IPS DF 6.9 (cell line): ENCODE results near the gene CNN3.

Experiments used
- DNase-seq: peaks from one replicate; pipeline ENCODE4 v3.0.0-alpha.2; 2013; ENCODE audit warnings: low read depth, low spot score
- H3K27ac ChIP-seq: one replicate; pipeline ENCODE4 v1.5.1; 2013; ENCODE audit warnings: low read length, control low read depth
- H3K27me3 ChIP-seq: 2 replicates; pipeline ENCODE4 v1.6.1; 2013; ENCODE audit warnings: mild to moderate bottlenecking, low read length; ENCODE audit not compliant: control insufficient read depth, insufficient read depth
- H3K36me3 ChIP-seq: 2 replicates; pipeline ENCODE4 v1.6.1; 2013; ENCODE audit warnings: low read length; ENCODE audit not compliant: control insufficient read depth, insufficient read depth
- H3K4me1 ChIP-seq: 2 replicates; pipeline ENCODE4 v1.6.1; 2013; ENCODE audit warnings: low read length; ENCODE audit not compliant: control insufficient read depth, insufficient read depth
- H3K4me3 ChIP-seq: 2 replicates; pipeline ENCODE4 v1.5.1; 2013; ENCODE audit warnings: mild to moderate bottlenecking, low read length
- H3K9me3 ChIP-seq: 2 replicates; pipeline ENCODE4 v1.6.1; 2013; ENCODE audit warnings: low read length, inconsistent platforms; ENCODE audit not compliant: control insufficient read depth, insufficient read depth
- WGBS: extraction: QIAGEN DNeasy Blood & Tissue Kit; methylation state at CpG from one replicate; pipeline ENCODE4 v1.1.7; 2013; ENCODE audit warnings: mixed read lengths, missing lambda C conversion rate; ENCODE audit not compliant: insufficient read length, insufficient coverage; 5-methylcytosine and 5-hydroxymethylcytosine counted together

Gene CNN3

DNA sequence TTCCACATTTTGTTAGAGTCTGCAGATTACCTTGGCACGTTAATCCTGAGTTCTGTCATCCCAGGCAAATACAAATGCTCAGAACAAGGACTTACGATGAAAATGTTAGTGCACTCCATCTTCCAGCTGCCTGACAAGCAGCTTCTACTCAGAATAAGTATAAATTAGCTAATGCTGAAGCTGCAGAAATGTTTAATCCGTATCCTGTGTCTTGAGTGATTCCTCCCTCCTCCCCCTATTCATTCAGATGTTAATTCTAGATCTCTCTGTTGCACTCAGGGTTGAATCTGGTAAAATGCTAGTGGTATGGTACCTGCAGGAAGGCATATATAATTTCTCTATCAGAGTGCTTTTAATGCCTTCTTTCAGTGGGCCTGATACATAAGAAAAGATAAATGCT lies 39.8 kb downstream of the CNN3 start:
- H3K4me1 ChIP-seq: peaks cover 13% of the 10 kb centered on the region; the same call in 1 of the 2 replicates
- no peaks in the 10 kb centered on the region for H3K27me3 ChIP-seq
- no CpG with 5 or more reads among the region's 3 CpGs for WGBS
- no peaks in the 10 kb centered on the region for H3K36me3 ChIP-seq
- DNase-seq: no peak
- no peak overlapping the region for H3K4me3 ChIP-seq
- H3K27ac ChIP-seq: no peak overlapping the region
- no peaks in the 10 kb centered on the region for H3K9me3 ChIP-seq

DNA sequence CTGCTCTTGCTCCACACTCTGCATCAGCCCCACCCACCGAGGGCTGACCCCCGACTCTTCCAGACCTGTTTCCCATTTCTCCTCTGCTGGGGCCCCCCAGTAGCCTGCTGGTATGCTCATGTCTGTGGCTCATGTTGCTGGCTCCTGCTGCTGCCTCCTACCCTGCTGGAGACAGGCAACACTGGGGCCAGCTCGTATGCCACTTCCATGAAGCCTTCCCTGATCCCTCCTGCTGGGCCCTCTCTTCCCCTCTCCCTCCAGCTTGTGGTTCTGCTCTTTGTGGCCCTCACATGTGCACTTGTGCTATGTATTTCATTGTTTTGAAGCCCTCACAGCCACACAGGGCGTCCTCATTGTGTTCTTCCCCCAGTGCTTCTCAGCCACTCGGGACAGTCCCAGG lies 40.5 kb downstream of the CNN3 start:
- H3K9me3 ChIP-seq: no peaks in the 10 kb centered on the region
- H3K27me3 ChIP-seq: no peaks in the 10 kb centered on the region
- no peak for DNase-seq
- no CpG with 5 or more reads among the region's 5 CpGs for WGBS
- peaks cover 13% of the 10 kb centered on the region; the same call in 1 of the 2 replicates for H3K4me1 ChIP-seq
- no peak overlapping the region for H3K27ac ChIP-seq
- H3K36me3 ChIP-seq: no peaks in the 10 kb centered on the region
- no peak overlapping the region for H3K4me3 ChIP-seq

DNA sequence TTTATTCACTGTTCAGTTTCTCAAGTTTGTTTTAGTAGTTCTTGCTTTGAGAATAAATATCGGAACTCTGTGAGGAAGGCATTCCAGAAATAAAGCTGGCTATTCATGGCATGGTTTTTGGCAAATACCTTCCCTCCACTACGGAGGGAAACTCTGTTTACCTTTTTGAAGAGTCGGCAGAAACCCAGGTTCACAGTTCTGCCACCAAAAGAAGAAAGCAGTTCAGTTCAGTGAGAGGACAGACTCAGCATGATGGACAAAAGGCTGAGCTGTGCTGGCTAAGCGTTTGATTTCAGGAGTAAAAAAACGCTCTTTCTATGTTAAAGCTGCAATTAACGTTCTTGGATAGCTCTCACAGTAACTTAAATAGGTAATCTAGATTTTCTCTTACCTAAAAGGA lies 42.4 kb downstream of the CNN3 start:
- no peak for DNase-seq
- Histone ChIP-seq H3K4me1 (peaks cover 13% of the 10 kb centered on the region; the same call in 1 of the 2 replicates), H3K4me3 (no peak overlapping the region), H3K27ac (no peak overlapping the region), H3K9me3 (no peaks in the 10 kb centered on the region), H3K27me3 (no peaks in the 10 kb centered on the region), H3K36me3 (no peaks in the 10 kb centered on the region)
- no CpG with 5 or more reads among the region's 6 CpGs for WGBS

DNA sequence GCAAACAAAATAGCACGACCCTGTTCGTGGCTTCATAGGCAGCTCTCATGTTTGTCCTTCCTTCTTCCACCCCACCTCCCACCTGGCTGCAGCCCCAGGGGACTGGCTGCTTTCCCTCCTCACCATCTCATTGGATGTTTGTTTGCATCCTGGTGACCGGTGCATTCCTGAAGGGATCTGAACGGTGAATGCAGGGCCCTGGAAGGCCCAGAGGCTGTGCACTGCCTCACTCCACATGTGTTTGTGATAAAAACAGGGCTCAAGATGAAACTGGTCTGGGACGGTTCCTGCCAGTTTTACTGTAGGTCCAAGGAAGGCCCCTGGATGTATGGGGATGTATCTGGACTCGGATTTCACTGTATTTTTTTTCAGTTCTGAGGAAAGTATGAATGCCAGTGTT lies 42.8 kb downstream of the CNN3 start:
- Histone ChIP-seq H3K36me3 (no peaks in the 10 kb centered on the region), H3K9me3 (no peaks in the 10 kb centered on the region), H3K27ac (no peak overlapping the region), H3K4me3 (no peak overlapping the region), H3K27me3 (no peaks in the 10 kb centered on the region), H3K4me1 (peaks cover 13% of the 10 kb centered on the region; the same call in 1 of the 2 replicates)
- no CpG with 5 or more reads among the region's 6 CpGs for WGBS
- peak; percentile 35 for DNase-seq

DNA sequence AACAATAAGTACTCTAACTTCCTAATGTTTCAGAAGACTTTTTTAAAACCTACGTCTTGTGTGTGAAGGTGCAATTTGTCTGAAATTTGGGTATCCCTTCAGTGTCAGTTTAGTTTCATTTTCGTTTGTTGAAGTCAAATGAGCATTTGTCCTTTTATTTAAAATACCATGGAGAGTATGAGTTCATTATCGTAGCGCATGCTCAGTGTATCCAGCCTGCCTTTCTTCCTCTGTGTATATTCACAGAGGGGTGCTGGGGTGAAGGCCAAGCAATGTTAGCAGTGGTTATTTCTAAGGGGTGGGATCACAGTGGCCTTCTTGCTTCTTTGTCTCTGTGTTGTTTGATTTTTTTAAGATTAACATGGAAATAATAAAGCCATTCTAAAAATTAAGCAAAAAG lies 43.2 kb downstream of the CNN3 start:
- peaks cover 13% of the 10 kb centered on the region; the same call in 1 of the 2 replicates for H3K4me1 ChIP-seq
- H3K4me3 ChIP-seq: no peak overlapping the region
- H3K9me3 ChIP-seq: no peaks in the 10 kb centered on the region
- H3K36me3 ChIP-seq: no peaks in the 10 kb centered on the region
- H3K27ac ChIP-seq: no peak overlapping the region
- H3K27me3 ChIP-seq: no peaks in the 10 kb centered on the region
- WGBS: no CpG with 5 or more reads among the region's 4 CpGs
- DNase-seq: no peak

DNA sequence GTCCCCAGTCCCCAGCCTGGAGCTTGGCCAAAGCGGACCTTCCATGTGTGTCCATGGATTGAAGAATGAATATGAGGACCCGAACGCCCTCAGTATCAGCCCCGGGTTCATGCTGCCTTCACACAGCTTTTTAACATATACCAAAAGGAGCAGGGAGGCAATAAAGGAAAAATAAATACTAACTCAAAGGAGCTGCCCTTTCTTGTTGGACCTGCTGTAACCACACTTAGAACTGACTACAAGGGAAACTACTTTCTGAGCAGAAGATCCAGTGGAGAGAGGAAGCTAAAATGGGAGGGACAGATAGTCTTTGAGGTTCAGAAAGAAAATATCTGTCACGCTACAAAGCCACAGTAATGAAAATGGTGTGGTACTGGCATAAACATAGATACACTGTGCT lies 48.6 kb downstream of the CNN3 start:
- Histone ChIP-seq H3K4me1 (no peaks in the 10 kb centered on the region), H3K9me3 (no peaks in the 10 kb centered on the region), H3K27ac (no peak overlapping the region), H3K36me3 (no peaks in the 10 kb centered on the region), H3K4me3 (no peak overlapping the region), H3K27me3 (no peaks in the 10 kb centered on the region)
- no CpG with 5 or more reads among the region's 5 CpGs for WGBS
- DNase-seq: no peak

DNA sequence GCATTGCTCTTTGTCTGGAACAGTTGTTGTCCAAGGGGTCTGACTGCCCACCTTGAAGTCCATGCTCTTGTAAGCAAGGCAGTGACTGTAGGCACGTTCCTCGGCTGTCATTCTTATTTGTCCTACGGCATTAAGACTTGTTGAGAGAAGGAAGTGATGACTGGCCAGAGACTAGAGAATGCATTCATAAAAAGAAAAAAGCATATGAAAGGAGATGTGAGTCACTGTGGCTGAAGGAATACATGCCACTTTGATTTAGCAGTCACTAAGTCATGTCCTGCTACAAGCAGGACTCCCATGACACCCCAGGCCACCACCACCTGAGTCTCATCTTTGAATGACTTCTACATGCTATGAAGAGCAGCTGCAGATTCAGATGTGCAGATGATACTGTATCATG lies 50.5 kb downstream of the CNN3 start:
- WGBS: no CpG with 5 or more reads among the region's 3 CpGs
- DNase-seq: no peak
- no peak overlapping the region for H3K4me3 ChIP-seq

DNA sequence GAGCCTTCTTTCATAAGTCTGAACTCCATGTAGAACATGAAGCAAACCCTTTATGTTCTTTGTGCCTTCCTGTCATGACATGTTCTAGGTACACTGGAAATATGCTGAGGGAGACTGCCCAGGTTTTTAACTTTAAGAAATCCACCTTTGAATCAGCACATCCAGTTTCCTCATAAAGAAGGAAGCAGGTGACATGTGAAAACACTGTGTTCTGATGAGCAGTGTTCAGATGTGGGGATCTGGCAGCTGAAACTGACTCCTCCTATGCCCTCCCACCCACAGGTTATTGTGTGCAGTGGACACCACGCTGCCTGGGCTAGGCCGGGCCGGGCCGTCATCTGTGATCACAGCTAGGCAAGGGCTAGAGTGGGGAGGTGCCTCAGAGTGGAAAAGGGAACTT lies 51.1 kb downstream of the CNN3 start:
- Histone ChIP-seq H3K36me3 (no peaks in the 10 kb centered on the region), H3K27ac (no peak overlapping the region), H3K4me1 (no peaks in the 10 kb centered on the region), H3K27me3 (no peaks in the 10 kb centered on the region), H3K4me3 (no peak overlapping the region), H3K9me3 (no peaks in the 10 kb centered on the region)
- no peak for DNase-seq
- WGBS: no CpG with 5 or more reads among the region's 4 CpGs

More for the DNA sequence above, 50.5 kb downstream of the CNN3 start:
- Histone ChIP-seq H3K27me3 (no peaks in the 10 kb centered on the region), H3K36me3 (no peaks in the 10 kb centered on the region), H3K27ac (no peak overlapping the region), H3K9me3 (no peaks in the 10 kb centered on the region), H3K4me1 (no peaks in the 10 kb centered on the region)

DNA sequence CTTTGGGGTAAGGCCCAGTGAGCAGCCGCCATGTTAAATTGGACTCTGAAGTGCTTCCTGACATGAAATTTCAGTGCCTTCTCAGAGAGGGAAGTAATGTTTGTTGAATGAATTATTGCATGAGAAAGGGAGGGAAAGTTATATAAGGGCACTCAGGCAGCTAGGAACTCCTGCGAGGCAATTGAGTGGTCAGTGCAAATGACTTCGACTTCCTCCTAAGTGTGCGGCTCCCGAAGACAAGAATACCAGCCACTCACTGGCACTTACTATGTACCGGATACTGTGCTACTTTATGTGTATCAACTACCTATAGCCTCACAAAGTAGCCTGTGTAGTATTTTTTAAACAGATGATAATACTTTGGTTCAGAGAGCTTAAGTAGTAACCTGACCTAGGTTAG lies 52.5 kb downstream of the CNN3 start:
- no CpG with 5 or more reads among the region's 6 CpGs for WGBS
- H3K9me3 ChIP-seq: no peaks in the 10 kb centered on the region
- H3K36me3 ChIP-seq: no peaks in the 10 kb centered on the region
- no peaks in the 10 kb centered on the region for H3K27me3 ChIP-seq
- no peak overlapping the region for H3K27ac ChIP-seq
- peaks cover under 1% of the 10 kb centered on the region; the same call in 1 of the 2 replicates for H3K4me1 ChIP-seq
- no peak for DNase-seq
- H3K4me3 ChIP-seq: no peak overlapping the region

DNA sequence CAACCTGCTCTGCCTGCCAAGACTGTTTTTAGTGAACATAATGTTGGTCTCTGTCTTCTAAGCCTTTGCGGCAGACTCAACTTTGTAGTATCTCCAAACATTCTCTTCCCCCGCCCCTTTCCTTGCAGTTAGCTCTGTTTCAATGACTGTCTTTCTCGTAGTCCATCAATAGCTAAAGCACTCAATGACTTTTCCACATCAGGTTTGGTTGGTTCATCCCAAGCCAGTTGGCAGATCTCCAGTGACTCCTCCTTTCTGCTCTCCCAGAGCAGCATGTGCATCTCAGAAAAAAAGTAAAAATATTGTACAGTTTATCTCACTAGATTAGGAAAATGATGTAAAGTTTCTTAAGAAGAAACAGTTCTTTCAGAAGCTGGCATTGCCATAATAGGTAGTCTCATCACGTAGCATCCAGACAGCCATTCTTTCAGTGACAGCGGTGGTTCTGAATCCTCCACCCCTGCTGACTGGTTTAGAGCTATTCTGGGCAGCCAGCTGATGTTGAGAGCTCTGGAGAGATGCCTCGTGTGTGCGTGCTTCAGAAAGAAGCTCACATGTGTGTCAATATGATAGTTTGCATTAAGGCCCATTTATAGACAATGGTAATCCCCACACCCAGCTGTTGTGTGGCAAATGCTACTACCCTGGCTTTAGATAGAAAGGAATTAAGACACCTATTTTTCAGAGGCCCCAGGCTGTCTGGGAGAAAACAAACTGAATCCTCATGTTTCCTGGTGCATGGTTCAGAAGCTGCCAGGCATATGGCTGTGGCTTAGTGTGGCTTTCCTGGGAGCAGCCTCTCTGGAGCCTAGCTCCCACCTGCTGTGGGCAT lies 53.2 kb downstream of the CNN3 start:
- Histone ChIP-seq H3K36me3 (no peaks in the 10 kb centered on the region), H3K27ac (no peak overlapping the region), H3K27me3 (no peaks in the 10 kb centered on the region), H3K4me3 (no peak overlapping the region), H3K4me1 (peaks cover 4% of the 10 kb centered on the region), H3K9me3 (no peaks in the 10 kb centered on the region)
- WGBS: no CpG with 5 or more reads among the region's 7 CpGs
- no peak for DNase-seq
